Spleen (tissue), 11 donors: ENCODE results near the gene CA10. TPM values are rescaled to one million over a fixed set of nuclear protein-coding genes. Genes with fewer than 3 reads are reported as not detected.

Experiments
- DNase-seq: peaks from one replicate; pipeline ENCODE4 v3.0.0-alpha.2; 2020
- H3K27ac ChIP-seq, 8 donors: fragments of 200-600 bp; sonication (generic) in 7 of 8; 1 replicate in 4 of 8; 2 replicates in 4 of 8; pipeline versions ENCODE4 v1.5.0 to v1.8.0; 2016 to 2021; ENCODE audit warnings: inconsistent platforms in 4 of 8, mild to moderate bottlenecking in 4 of 8, moderate library complexity in 1 of 8
- H3K27me3 ChIP-seq, 7 donors: fragments of 200-600 bp; sonication (generic) in 6 of 7; replicated peaks in 1 of 7; 1 replicate in 4 of 7; 2 replicates in 3 of 7; pipeline versions ENCODE4 v1.5.0 to v1.8.0; 2016 to 2021; ENCODE audit warnings: inconsistent platforms in 3 of 7, mild to moderate bottlenecking in 1 of 7
- H3K36me3 ChIP-seq, 6 donors: fragments of 200-600 bp; sonication (generic) in 5 of 6; 1 replicate in 4 of 6; 2 replicates in 2 of 6; pipeline versions ENCODE4 v1.5.0 to v1.8.0; 2016 to 2021; ENCODE audit warnings: inconsistent platforms in 2 of 6
- H3K4me1 ChIP-seq, 6 donors: fragments of 200-600 bp; sonication (generic) in 5 of 6; 1 replicate in 3 of 6; 2 replicates in 3 of 6; pipeline versions ENCODE4 v1.5.0 to v1.8.0; 2016 to 2021; ENCODE audit warnings: inconsistent platforms in 3 of 6
- H3K4me3 ChIP-seq, 8 donors: fragments of 200-600 bp; sonication (generic) in 7 of 8; 1 replicate in 4 of 8; 2 replicates in 4 of 8; pipeline versions ENCODE4 v1.5.0 to v1.8.0; 2016 to 2021; ENCODE audit warnings: inconsistent platforms in 4 of 8, mild to moderate bottlenecking in 4 of 8, moderate library complexity in 2 of 8
- H3K9me3 ChIP-seq, 8 donors: fragments of 200-600 bp; sonication (generic) in 7 of 8; 1 replicate in 4 of 8; 2 replicates in 4 of 8; pipeline versions ENCODE4 v1.5.0 to v1.8.0; 2016 to 2021; ENCODE audit warnings: inconsistent platforms in 4 of 8
- CTCF ChIP-seq, 11 experiments: fragments of 200-600 bp in 7 of 11; fragments of 450-650 bp in 4 of 11; sonication (generic) in 4 of 11; IDR thresholded peaks in 8 of 11; conservative IDR thresholded peaks in 3 of 11; 1 replicate in 7 of 11; 2 replicates in 4 of 11; pipeline versions ENCODE4 v1.4.0 to v1.8.0; 2016 to 2021; ENCODE audit warnings: antibody characterized with exemption in 11 of 11, inconsistent platforms in 4 of 11, mild to moderate bottlenecking in 1 of 11
- POLR2A ChIP-seq, 3 donors: fragments of 450-650 bp; IDR thresholded peaks; one replicate each; pipeline ENCODE4 v1.5.1; 2017; ENCODE audit warnings: antibody characterized with exemption in 3 of 3, mild to moderate bottlenecking in 1 of 3
- POLR2AphosphoS5 ChIP-seq, 3 donors: sonication (generic); formaldehyde crosslinking; IDR thresholded peaks; one replicate each; pipeline ENCODE4 v1.5.1; 2017; ENCODE audit warnings: antibody characterized with exemption in 3 of 3
- WGBS, 5 donors: extraction: QIAGEN DNeasy Blood & Tissue Kit in 3 of 5; methylation state at CpG; one replicate each; pipeline versions ENCODE4 v1.1.5 to v1.1.7; 2013 to 2018; 5-methylcytosine and 5-hydroxymethylcytosine counted together
- intact Hi-C: fragments of 100-400 bp; cut with DNase I; formaldehyde crosslinking; loops from one replicate; pipeline ENCODE4 v1.15.0; 2023; ENCODE audit warnings: low total_unique reads
- polyA plus RNA-seq, 3 donors: library from polyadenylated mRNA; stranded (reverse); fragments of 200-250 nt; gene quantifications; one replicate each; pipeline ENCODE4 v1.2.1, GENCODE V29; 2013
- total RNA-seq, 7 donors: library from RNA; depleted of rRNA in 3 of 7; stranded (reverse); fragments of >200 nt in 3 of 7; fragmentation: NEBNext Ultra II Directional in 4 of 7; extraction: Animal tissue kit (Norgen Biotek cat#: 25700) in 4 of 7; gene quantifications; one replicate each; pipeline versions ENCODE4 v1.1.0 to v1.2.1, GENCODE V29; 2016 to 2021
- donor health status: healthy with polysubstance abuse.
- donor health status: DM: no; HTN: no; CAD: no; lungs with moderate emphysema.
- donor health status: DM: no; HTN: no; CAD: no.
- donor health status: Bipolar disorder and iron deficiency.
- donor health status: healthy.
- donor health status: DM: no; HTN: no; CAD: no.
- donor health status: DM: yes; HTN: yes; CAD: no.

CA10 gene
- total and polyA plus RNA-seq, 10 donors, result 0.19 to 0.22 TPM; not detected in 8

DNA sequence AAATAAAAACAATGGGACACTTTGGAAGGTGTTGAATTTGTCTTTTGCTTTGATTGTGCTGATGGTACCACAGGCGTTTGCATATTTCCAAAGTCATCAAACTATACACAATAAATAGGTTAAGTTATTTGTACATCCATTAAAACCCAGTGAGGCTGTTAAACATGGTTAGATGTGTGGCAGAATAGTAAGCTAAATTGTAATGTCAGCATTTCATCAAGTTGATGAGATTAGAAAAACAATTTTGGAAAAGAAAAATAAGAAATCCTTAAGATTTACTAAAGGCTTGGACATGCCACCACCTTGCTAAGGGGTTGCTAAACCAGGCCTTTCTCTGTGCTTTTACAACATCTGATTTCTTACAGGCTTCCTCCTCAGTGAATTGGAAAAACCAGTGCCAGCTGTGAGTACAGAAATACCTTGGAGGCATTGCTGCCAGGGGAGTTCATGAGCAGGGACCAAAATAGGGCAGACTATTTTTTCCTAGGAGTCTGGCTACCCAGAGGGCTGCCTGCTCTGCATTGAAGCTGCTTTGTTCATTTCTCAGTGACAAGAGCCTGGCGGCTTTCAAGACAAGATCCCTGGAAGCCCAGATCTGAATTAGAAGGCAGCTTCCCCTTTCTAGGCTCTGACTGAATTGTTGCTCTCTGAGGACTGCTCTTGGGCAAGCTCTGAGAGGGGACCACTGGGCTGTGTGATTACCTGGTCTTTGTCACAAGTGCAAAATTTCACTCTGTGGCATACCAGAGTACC, 43.4 kb upstream of the CA10 start:
- H3K27me3 ChIP-seq, result no peaks in the 10 kb centered on the region
- no peak overlapping the region for H3K27ac ChIP-seq
- H3K36me3 ChIP-seq, result no peaks in the 10 kb centered on the region
- DNase-seq, result no peak
- no peaks in the 10 kb centered on the region for H3K4me1 ChIP-seq
- peaks cover 0 to 2% (median 0%) of the 10 kb centered on the region in 8 donors for H3K9me3 ChIP-seq
- no peak overlapping the region for H3K4me3 ChIP-seq
- WGBS, 5 donors, result 49 to 69% (median 55%) methylated on average over 1 to 2 of the region's 2 CpGs
- no peak for TF ChIP-seq CTCF (IDR thresholded peaks at IDR 0.05 in 8 of 11, conservative IDR thresholded peaks at IDR 0.05 in 3 of 11)
- intact Hi-C loops, result no loop called here

- Histone ChIP-seq H3K27ac (no peak overlapping the region), H3K36me3 (no peaks in the 10 kb centered on the region), H3K9me3 (peaks cover 0 to 4% (median 0%) of the 10 kb centered on the region in 8 donors), H3K27me3 (no peaks in the 10 kb centered on the region), H3K4me3 (no peak overlapping the region), H3K4me1 (no peaks in the 10 kb centered on the region)
- DNase-seq, result no peak
- WGBS, 5 donors, result 83 to 91% (median 87%) methylated on average over 2 of the region's 2 CpGs
- intact Hi-C loops, result no loop called here
- no peak for TF ChIP-seq POLR2AphosphoS5 (IDR thresholded peaks at IDR 0.05)
- no peak for TF ChIP-seq CTCF (IDR thresholded peaks at IDR 0.05 in 8 of 11, conservative IDR thresholded peaks at IDR 0.05 in 3 of 11)
- no peak for TF ChIP-seq POLR2A (IDR thresholded peaks at IDR 0.05)
Observed at GRCh38 chr17:52191491-52191890, 33.0 kb upstream of the CA10 start.

GRCh38 chr17:52181782-52182181, 23.3 kb upstream of the CA10 start:
- no peaks in the 10 kb centered on the region for H3K36me3 ChIP-seq
- H3K27me3 ChIP-seq, result no peaks in the 10 kb centered on the region
- no peak overlapping the region for H3K4me3 ChIP-seq
- H3K4me1 ChIP-seq, result no peaks in the 10 kb centered on the region
- intact Hi-C loops, result no loop called here
- WGBS, 5 donors, result 20 to 37% (median 27%) methylated on average over 3 of the region's 3 CpGs
- H3K9me3 ChIP-seq, result peaks cover 0 to 8% (median 0%) of the 10 kb centered on the region in 8 donors
- H3K27ac ChIP-seq, result no peak overlapping the region
- no peak for TF ChIP-seq POLR2AphosphoS5 (IDR thresholded peaks at IDR 0.05)
- no peak for TF ChIP-seq CTCF (IDR thresholded peaks at IDR 0.05 in 8 of 11, conservative IDR thresholded peaks at IDR 0.05 in 3 of 11)
- no peak for TF ChIP-seq POLR2A (IDR thresholded peaks at IDR 0.05)
- no peak for DNase-seq

- Histone ChIP-seq H3K4me3 (no peak overlapping the region), H3K9me3 (no peaks in the 10 kb centered on the region), H3K27me3 (no peaks in the 10 kb centered on the region), H3K27ac (no peak overlapping the region), H3K4me1 (no peaks in the 10 kb centered on the region), H3K36me3 (no peaks in the 10 kb centered on the region)
- WGBS, 5 donors, result 51 to 64% (median 60%) methylated on average over 5 of the region's 5 CpGs
- TF ChIP-seq CTCF (IDR thresholded peaks at IDR 0.05 in 8 of 11, conservative IDR thresholded peaks at IDR 0.05 in 3 of 11) (no peak), POLR2A (IDR thresholded peaks at IDR 0.05) (no peak), POLR2AphosphoS5 (IDR thresholded peaks at IDR 0.05) (no peak)
- intact Hi-C loops, result no loop called here
- no peak for DNase-seq
Observed at GRCh38 chr17:52178012-52178411, 19.5 kb upstream of the CA10 start.
